ENCODE data around the gene L3MBTL4. TPM values are rescaled to one million over a fixed set of nuclear protein-coding genes. Genes with fewer than 3 reads are reported as not detected.

The L3MBTL4 gene
- total RNA-seq, 2 donors from 2014 or later = 0.27 to 5.3 TPM

DNA sequence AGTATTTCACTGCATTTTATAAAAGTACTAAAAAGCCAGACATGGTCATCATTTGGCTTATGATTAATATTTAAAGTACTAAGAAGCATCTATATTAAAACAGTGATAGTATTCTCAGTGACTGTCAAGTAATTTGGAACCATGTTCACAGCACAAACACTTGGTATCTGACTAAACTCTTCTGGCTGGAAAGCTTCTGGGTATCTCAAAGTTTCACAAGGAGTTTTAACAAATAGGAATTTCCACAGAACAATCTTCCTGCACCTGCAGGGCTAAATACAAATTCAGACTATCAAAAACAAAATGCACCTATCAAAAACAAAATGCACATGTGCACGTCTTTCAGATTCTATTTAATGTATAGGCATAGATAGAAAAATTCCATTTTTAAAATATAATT, 158.8 kb downstream of the L3MBTL4 start:
- Histone ChIP-seq H3K4me1 (ENCODE audit: control insufficient read depth in 1 of 2, low read depth in 2 of 2) (peaks cover 10 to 25% of the 10 kb centered on the region in 2 donors), H3K9me3 (no peaks in the 10 kb centered on the region), H3K36me3 (no peaks in the 10 kb centered on the region), H3K27me3 (replicated peaks; ENCODE audit: insufficient read depth) (no peaks in the 10 kb centered on the region), H3K4me3 (no peak overlapping the region), H3K27ac (peak overlapping the region; percentile 18 to 51)
- TF ChIP-seq, protein P1, sequence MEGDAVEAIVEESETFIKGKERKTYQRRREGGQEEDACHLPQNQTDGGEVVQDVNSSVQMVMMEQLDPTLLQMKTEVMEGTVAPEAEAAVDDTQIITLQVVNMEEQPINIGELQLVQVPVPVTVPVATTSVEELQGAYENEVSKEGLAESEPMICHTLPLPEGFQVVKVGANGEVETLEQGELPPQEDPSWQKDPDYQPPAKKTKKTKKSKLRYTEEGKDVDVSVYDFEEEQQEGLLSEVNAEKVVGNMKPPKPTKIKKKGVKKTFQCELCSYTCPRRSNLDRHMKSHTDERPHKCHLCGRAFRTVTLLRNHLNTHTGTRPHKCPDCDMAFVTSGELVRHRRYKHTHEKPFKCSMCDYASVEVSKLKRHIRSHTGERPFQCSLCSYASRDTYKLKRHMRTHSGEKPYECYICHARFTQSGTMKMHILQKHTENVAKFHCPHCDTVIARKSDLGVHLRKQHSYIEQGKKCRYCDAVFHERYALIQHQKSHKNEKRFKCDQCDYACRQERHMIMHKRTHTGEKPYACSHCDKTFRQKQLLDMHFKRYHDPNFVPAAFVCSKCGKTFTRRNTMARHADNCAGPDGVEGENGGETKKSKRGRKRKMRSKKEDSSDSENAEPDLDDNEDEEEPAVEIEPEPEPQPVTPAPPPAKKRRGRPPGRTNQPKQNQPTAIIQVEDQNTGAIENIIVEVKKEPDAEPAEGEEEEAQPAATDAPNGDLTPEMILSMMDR (IDR thresholded peaks at IDR 0.05) = no peak
- DNase-seq (ENCODE audit: low spot score) (no peak), ATAC-seq (ENCODE audit: insufficient number of reproducible peaks, low FRiP score, low read depth) (no peak)

GRCh38 chr18:6255116-6255705, 159.5 kb downstream of the L3MBTL4 start:
- peaks cover 10 to 25% of the 10 kb centered on the region in 2 donors for H3K4me1 ChIP-seq (ENCODE audit: control insufficient read depth in 1 of 2, low read depth in 2 of 2)
- H3K27ac ChIP-seq = peak overlapping the region; percentile 18 to 51
- H3K36me3 ChIP-seq = no peaks in the 10 kb centered on the region
- DNase-seq (ENCODE audit: low spot score) (no peak), ATAC-seq (ENCODE audit: insufficient number of reproducible peaks, low FRiP score, low read depth) (no peak)
- no peaks in the 10 kb centered on the region for H3K9me3 ChIP-seq
- TF ChIP-seq, protein P1 (IDR thresholded peaks at IDR 0.05) = no peak
- H3K4me3 ChIP-seq = peak overlapping the region; percentile 39
- H3K27me3 ChIP-seq (replicated peaks; ENCODE audit: insufficient read depth) = no peaks in the 10 kb centered on the region

DNA sequence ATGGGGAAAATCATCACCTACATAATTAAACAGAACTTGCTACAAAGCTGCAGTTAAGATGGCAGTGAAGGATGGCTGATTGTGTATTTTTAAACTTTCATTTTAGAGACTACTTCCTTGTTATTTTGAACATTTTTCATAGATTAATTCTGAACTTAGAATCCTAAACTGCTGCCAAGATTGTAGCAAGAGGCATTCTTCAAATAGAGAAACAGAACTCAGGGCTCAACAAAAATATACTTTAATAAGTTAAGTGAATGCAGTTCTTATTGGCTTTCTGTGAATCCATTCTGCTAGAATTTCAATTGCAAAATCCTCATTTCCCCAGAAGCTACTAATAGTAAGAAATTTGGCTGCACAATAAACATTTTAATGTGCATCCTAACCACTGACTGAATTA, 160.3 kb downstream of the L3MBTL4 start:
- ATAC-seq (ENCODE audit: insufficient number of reproducible peaks, low FRiP score, low read depth) (no peak), DNase-seq (ENCODE audit: low spot score) (no peak)
- Histone ChIP-seq H3K4me3 (peak overlapping the region; percentile 39), H3K27ac (peak overlapping the region; percentile 18 to 51), H3K27me3 (replicated peaks; ENCODE audit: insufficient read depth) (no peaks in the 10 kb centered on the region), H3K4me1 (ENCODE audit: control insufficient read depth in 1 of 2, low read depth in 2 of 2) (peaks cover 10 to 25% of the 10 kb centered on the region in 2 donors), H3K9me3 (no peaks in the 10 kb centered on the region), H3K36me3 (no peaks in the 10 kb centered on the region)
- TF ChIP-seq, protein P1 (IDR thresholded peaks at IDR 0.05) = no peak

- Histone ChIP-seq H3K4me3 (no peak overlapping the region), H3K4me1 (ENCODE audit: control insufficient read depth in 1 of 2, low read depth in 2 of 2) (peaks cover 10 to 17% of the 10 kb centered on the region in 2 donors), H3K9me3 (no peaks in the 10 kb centered on the region), H3K27me3 (replicated peaks; ENCODE audit: insufficient read depth) (no peaks in the 10 kb centered on the region), H3K27ac (no peak overlapping the region), H3K36me3 (no peaks in the 10 kb centered on the region)
- DNase-seq (ENCODE audit: low spot score) (no peak), ATAC-seq (ENCODE audit: insufficient number of reproducible peaks, low FRiP score, low read depth) (no peak)
- TF ChIP-seq, protein P1 (IDR thresholded peaks at IDR 0.05) = no peak
Observed at GRCh38 chr18:6251084-6251483, 163.6 kb downstream of the L3MBTL4 start.

DNA sequence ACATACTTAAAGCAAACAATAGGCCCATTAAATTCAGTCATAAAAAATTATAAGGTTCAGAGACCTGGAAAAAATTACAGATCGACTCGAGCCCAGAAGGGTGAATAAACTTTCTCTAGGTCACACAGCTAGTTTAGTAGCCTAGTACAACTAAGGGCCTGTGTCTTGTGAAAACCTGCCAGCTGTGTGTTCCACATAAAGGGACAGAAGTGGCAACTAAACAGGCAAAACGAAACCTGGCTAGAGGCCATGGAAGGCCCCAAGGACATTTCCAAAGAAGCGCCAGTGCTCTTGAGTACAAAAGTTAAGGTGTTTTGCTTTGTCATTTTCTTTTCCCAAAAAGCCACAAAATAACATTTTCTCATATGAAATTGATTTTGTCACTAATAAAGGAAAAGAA, 164.9 kb downstream of the L3MBTL4 start:
- DNase-seq (ENCODE audit: low spot score) (no peak), ATAC-seq (ENCODE audit: insufficient number of reproducible peaks, low FRiP score, low read depth) (no peak)
- no peaks in the 10 kb centered on the region for H3K36me3 ChIP-seq
- no peak overlapping the region for H3K4me3 ChIP-seq
- no peaks in the 10 kb centered on the region for H3K9me3 ChIP-seq
- no peak overlapping the region for H3K27ac ChIP-seq
- no peaks in the 10 kb centered on the region for H3K27me3 ChIP-seq (replicated peaks; ENCODE audit: insufficient read depth)
- TF ChIP-seq, protein P1 (IDR thresholded peaks at IDR 0.05) = no peak
- H3K4me1 ChIP-seq (ENCODE audit: control insufficient read depth in 1 of 2, low read depth in 2 of 2) = peaks cover 4% of the 10 kb centered on the region in 2 donors
